B cell (primary cell): ENCODE data around the gene CD19. TPM values are rescaled to one million over a fixed set of nuclear protein-coding genes. Genes with fewer than 3 reads are reported as not detected.

Source experiments
- ATAC-seq: fragments of 200-7000 bp; cut with Tn5 transposase; one replicate; pipeline ENCODE4 v1.10.0; 2021; ENCODE audit warnings: low read depth, mild to moderate bottlenecking, moderate number of reproducible peaks, moderate library complexity
- CTCF ChIA-PET: fragments of 350-600 bp; sonication (Branson Sonifier 250); formaldehyde crosslinking; loops from one replicate; lab custom pipeline; 2021; ENCODE audit warnings: antibody characterized with exemption, inconsistent platforms; lab: Charles Lee
- POLR2A ChIA-PET: fragments of 350-600 bp; sonication (Branson Sonifier 250); formaldehyde crosslinking; loops from one replicate; lab custom pipeline; 2021; ENCODE audit warnings: antibody characterized with exemption; lab: Charles Lee
- DNase-seq: peaks from one replicate; pipeline ENCODE4 v3.0.0; 2013
- H2AFZ ChIP-seq: 2 replicates; pipeline ENCODE4 v1.6.1; 2012; ENCODE audit warnings: mild to moderate bottlenecking, low read depth, low read length; ENCODE audit not compliant: insufficient read depth, poor library complexity, severe bottlenecking
- H3K27ac ChIP-seq, 2 donors: 1 replicate in 1 of 2; 2 replicates in 1 of 2; pipeline ENCODE4 v1.5.1; 2012 to 2013; ENCODE audit warnings: low read length in 2 of 2, mild to moderate bottlenecking in 2 of 2, moderate library complexity in 1 of 2
- H3K27me3 ChIP-seq, 4 experiments: fragments of 200-600 bp in 1 of 4; sonication (generic) in 1 of 4; replicated peaks in 1 of 4; 1 replicate in 2 of 4; 2 replicates in 2 of 4; pipeline versions ENCODE4 v1.6.1 to v1.7.0; 2013 to 2016; ENCODE audit warnings: low read length in 3 of 4, mild to moderate bottlenecking in 2 of 4, mixed read lengths in 1 of 4, moderate library complexity in 1 of 4; ENCODE audit not compliant: insufficient read depth in 4 of 4, control insufficient read depth in 3 of 4; ENCODE audit errors: control extremely low read depth in 1 of 4
- H3K36me3 ChIP-seq, 2 experiments: replicated peaks in 1 of 2; 1 replicate in 1 of 2; 2 replicates in 1 of 2; pipeline versions ENCODE4 v1.6.1 to v1.7.1; 2013; ENCODE audit warnings: low read length in 1 of 2; ENCODE audit not compliant: insufficient read depth in 2 of 2, control insufficient read depth in 1 of 2; ENCODE audit errors: control extremely low read depth in 1 of 2, extremely low read depth in 1 of 2
- H3K4me1 ChIP-seq, 2 donors: fragments of 200-600 bp in 1 of 2; sonication (generic) in 1 of 2; 1 replicate in 1 of 2; 2 replicates in 1 of 2; pipeline versions ENCODE4 v1.5.1 to v1.6.1; 2013 to 2017; ENCODE audit warnings: low read length in 2 of 2; ENCODE audit not compliant: control insufficient read depth in 2 of 2, insufficient read depth in 2 of 2
- H3K4me2 ChIP-seq: replicated peaks from 2 replicates; pipeline ENCODE3; 2012; ENCODE audit warnings: mild to moderate bottlenecking, low read depth, low read length; ENCODE audit not compliant: poor library complexity, severe bottlenecking
- H3K4me3 ChIP-seq, 5 experiments: fragments of 200-600 bp in 1 of 5; sonication (generic) in 1 of 5; 1 replicate in 3 of 5; 2 replicates in 2 of 5; pipeline versions ENCODE4 v1.5.1 to v1.7.0; 2011 to 2016; ENCODE audit warnings: low read length in 4 of 5, mild to moderate bottlenecking in 4 of 5, low read depth in 2 of 5, control low read depth in 1 of 5, moderate library complexity in 1 of 5; ENCODE audit not compliant: insufficient read depth in 1 of 5; ENCODE audit errors: control extremely low read depth in 1 of 5, extremely low read depth in 1 of 5
- H3K79me2 ChIP-seq: fragments of 200-600 bp; sonication (generic); one replicate; pipeline ENCODE4 v1.6.0; 2016; ENCODE audit warnings: low read length; ENCODE audit not compliant: control insufficient read depth, insufficient read depth
- H3K9ac ChIP-seq: fragments of 200-600 bp; sonication (generic); 2 replicates; pipeline ENCODE4 v1.6.1; 2017; ENCODE audit warnings: mild to moderate bottlenecking, low read length, moderate library complexity
- H3K9me3 ChIP-seq, 3 donors: one replicate each; pipeline versions ENCODE4 v1.6.1 to v1.7.1; 2013; ENCODE audit warnings: low read length in 2 of 3; ENCODE audit not compliant: control insufficient read depth in 2 of 3, insufficient read depth in 1 of 3; ENCODE audit errors: control extremely low read depth in 1 of 3
- H4K20me1 ChIP-seq: 2 replicates; pipeline ENCODE4 v1.6.0; 2012; ENCODE audit warnings: mild to moderate bottlenecking, low read length; ENCODE audit not compliant: insufficient read depth, control insufficient read depth, poor library complexity, severe bottlenecking
- H3K27ac Mint-ChIP-seq: one replicate; pipeline ENCODE4 v1.8.0; 2021; ENCODE audit warnings: mixed read lengths
- H3K27me3 Mint-ChIP-seq: one replicate; pipeline ENCODE4 v1.8.0; 2021; ENCODE audit warnings: mixed read lengths
- H3K4me1 Mint-ChIP-seq: one replicate; pipeline ENCODE4 v1.8.0; 2021; ENCODE audit warnings: mixed read lengths
- H3K4me3 Mint-ChIP-seq: one replicate; pipeline ENCODE4 v1.8.0; 2021; ENCODE audit warnings: mixed read lengths
- H3K9me3 Mint-ChIP-seq: one replicate; pipeline ENCODE4 v1.8.0; 2022; ENCODE audit warnings: mixed read lengths; ENCODE audit not compliant: insufficient read depth
- CTCF ChIP-seq: fragments of 200-600 bp; IDR thresholded peaks from one replicate; pipeline ENCODE4 v1.8.0; 2022; ENCODE audit warnings: antibody characterized with exemption, mild to moderate bottlenecking
- EZH2 ChIP-seq: IDR thresholded peaks from 2 replicates; pipeline ENCODE4 v1.6.1; 2012; ENCODE audit warnings: borderline replicate concordance, low read depth, mild to moderate bottlenecking, moderate library complexity, low read length; ENCODE audit not compliant: insufficient read depth, poor library complexity, severe bottlenecking
- WGBS: methylation state at CpG from one replicate; pipeline ENCODE4 v1.1.5; 2013; ENCODE audit warnings: missing lambda C conversion rate; ENCODE audit not compliant: insufficient coverage; 5-methylcytosine and 5-hydroxymethylcytosine counted together
- intact Hi-C: fragments of 100-400 bp; cut with micrococcal nuclease; formaldehyde crosslinking; loops from one replicate; pipeline ENCODE4 v1.10.0; 2022
- polyA plus RNA-seq: library from polyadenylated mRNA; depleted of rRNA; stranded (reverse); fragments of >200 nt; gene quantifications from 2 replicates; pipeline ENCODE4 v1.2.3, GENCODE V29; 2012
- total RNA-seq, 2 donors: library from RNA; stranded (reverse); fragments of 120-200 nt in 1 of 2; gene quantifications; 1 replicate in 1 of 2; 2 replicates in 1 of 2; pipeline versions ENCODE4 v1.2.3 to v1.2.4, GENCODE V29; 2013 to 2022

Gene CD19
- total and polyA plus RNA-seq, 2 donors (not counting 1 experiment from before 2014, with no cell fraction given), result 306 to 478 TPM

GRCh38 chr16:28904828-28905227 lies 26.9 kb upstream of the CD19 start:
- Histone ChIP-seq H4K20me1 (peaks cover 13% of the 10 kb centered on the region), H3K4me3 (no peak overlapping the region), H3K27me3 (no peaks in the 10 kb centered on the region), H3K4me1 (peaks cover 12 to 21% of the 10 kb centered on the region in 2 donors), H3K36me3 (peaks cover 5 to 47% of the 10 kb centered on the region in 2 experiments), H3K9me3 (no peaks in the 10 kb centered on the region), H3K27ac (no peak overlapping the region), H3K9ac (no peak overlapping the region), H3K4me2 (no peak overlapping the region), H2AFZ (no peak overlapping the region), H3K79me2 (peaks cover 3% of the 10 kb centered on the region)
- Mint-ChIP-seq H3K27ac (no peak overlapping the region), H3K4me3 (no peak overlapping the region), H3K27me3 (no peaks in the 10 kb centered on the region), H3K9me3 (no peaks in the 10 kb centered on the region), H3K4me1 (peaks cover 16% of the 10 kb centered on the region)
- TF ChIP-seq EZH2 (no peak), CTCF (no peak)
- 98% methylated on average over 14 of the region's 16 CpGs for WGBS
- intact Hi-C loops, result no loop called here
- POLR2A ChIA-PET, result no interaction called here
- DNase-seq (no peak), ATAC-seq (no peak)
- CTCF ChIA-PET, result no interaction called here

- DNase-seq (no peak), ATAC-seq (no peak)
- H3K79me2 ChIP-seq, result peaks cover 3% of the 10 kb centered on the region
- no peak overlapping the region for H3K9ac ChIP-seq
- H3K9me3 ChIP-seq, result no peaks in the 10 kb centered on the region
- H3K27me3 Mint-ChIP-seq, result no peaks in the 10 kb centered on the region
- no peaks in the 10 kb centered on the region for H3K27me3 ChIP-seq
- peaks cover 5 to 47% of the 10 kb centered on the region in 2 experiments for H3K36me3 ChIP-seq
- CTCF ChIA-PET, result no interaction called here
- no peak overlapping the region for H3K4me3 ChIP-seq
- peaks cover 15 to 26% of the 10 kb centered on the region in 2 donors for H3K4me1 ChIP-seq
- no peak overlapping the region for H3K4me3 Mint-ChIP-seq
- peaks cover 20% of the 10 kb centered on the region for H3K4me1 Mint-ChIP-seq
- H3K27ac ChIP-seq, result no peak overlapping the region
- peaks cover 13% of the 10 kb centered on the region for H4K20me1 ChIP-seq
- POLR2A ChIA-PET, result no interaction called here
- no peak overlapping the region for H3K4me2 ChIP-seq
- no peaks in the 10 kb centered on the region for H3K9me3 Mint-ChIP-seq
- WGBS, result 98% methylated on average over 6 of the region's 9 CpGs
- H3K27ac Mint-ChIP-seq, result no peak overlapping the region
- H2AFZ ChIP-seq, result no peak overlapping the region
- TF ChIP-seq EZH2 (no peak), CTCF (no peak)
- intact Hi-C loops, result no loop called here
Observed at GRCh38 chr16:28905229-28905754, 26.5 kb upstream of the CD19 start.
